Urothelium cell line (cell line): Measurements from ENCODE around the gene ASCL2.

Experiments
- DNase-seq: peaks from one replicate; pipeline ENCODE4 v3.0.0; 2011; ENCODE audit warnings: low spot score, mixed read lengths
- FAIRE-seq: peaks from 2 replicates; lab custom pipeline; 2011; peaks lifted over from hg19 to GRCh38; lab: Jason Lieb, UNC

The ASCL2 gene

DNA sequence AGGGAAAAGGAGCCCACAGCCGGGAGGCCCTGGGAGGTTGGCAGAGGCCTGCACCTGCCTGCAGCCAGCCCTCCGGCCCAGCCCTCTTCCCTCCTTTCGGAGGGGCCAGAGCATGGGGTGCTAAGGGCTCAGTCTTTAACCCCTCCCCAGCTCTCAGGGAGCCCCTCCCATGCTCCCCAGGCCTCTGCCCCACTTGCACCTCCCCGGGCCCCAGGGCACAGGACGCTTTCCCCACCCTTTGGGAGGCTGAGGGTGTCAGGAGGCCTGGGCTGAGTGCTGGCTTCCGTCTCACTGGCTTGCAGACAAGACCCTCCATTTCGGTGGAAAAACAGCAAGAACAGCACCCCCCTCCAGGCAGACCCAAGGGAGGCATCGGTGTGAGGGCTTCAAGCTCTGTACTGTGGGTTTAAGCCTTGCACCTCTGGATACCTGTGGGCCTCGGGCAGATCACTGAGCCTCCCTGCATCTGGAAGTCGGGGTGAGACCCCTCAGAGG is 7.3 kb downstream of the ASCL2 start:
- no peak for FAIRE-seq
- no peak for DNase-seq

DNA sequence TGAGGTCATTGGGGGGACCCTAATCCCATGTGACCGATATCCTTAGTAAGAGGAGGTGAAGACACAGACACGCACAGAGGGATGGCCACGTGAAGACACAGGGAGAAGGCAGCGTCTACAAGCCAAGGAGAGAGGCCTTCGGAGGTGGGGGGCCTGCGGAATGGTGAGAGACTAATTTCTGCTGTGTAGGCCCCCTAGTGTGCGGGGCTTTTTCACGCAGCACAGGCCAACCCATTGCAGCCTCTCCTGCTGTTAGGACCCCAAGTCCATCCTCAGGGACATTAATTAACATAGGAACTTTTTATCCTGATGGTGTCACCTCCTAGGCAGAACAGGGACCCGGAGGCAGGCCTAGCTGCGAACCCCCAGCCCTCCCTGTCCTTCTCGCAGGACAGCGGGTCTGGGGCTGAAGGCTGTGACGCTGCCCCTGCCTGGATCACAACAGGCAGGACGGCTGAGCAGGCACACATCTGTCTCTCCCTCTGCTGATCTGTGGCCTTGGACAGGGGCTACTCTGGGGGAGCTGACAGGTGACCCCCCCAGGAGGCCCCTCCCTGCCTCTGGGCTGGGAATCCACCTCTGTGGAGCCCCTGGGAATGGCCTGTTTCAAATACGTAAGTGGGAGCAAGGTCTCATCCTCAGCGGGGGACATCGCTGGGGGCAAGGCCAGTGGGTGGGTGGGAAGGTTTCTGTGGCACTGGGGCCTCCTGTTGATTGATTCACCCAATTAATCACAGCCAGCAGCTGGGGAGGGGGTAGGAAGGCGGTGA is 7.9 kb downstream of the ASCL2 start:
- FAIRE-seq (no peak), DNase-seq (no peak)

DNA sequence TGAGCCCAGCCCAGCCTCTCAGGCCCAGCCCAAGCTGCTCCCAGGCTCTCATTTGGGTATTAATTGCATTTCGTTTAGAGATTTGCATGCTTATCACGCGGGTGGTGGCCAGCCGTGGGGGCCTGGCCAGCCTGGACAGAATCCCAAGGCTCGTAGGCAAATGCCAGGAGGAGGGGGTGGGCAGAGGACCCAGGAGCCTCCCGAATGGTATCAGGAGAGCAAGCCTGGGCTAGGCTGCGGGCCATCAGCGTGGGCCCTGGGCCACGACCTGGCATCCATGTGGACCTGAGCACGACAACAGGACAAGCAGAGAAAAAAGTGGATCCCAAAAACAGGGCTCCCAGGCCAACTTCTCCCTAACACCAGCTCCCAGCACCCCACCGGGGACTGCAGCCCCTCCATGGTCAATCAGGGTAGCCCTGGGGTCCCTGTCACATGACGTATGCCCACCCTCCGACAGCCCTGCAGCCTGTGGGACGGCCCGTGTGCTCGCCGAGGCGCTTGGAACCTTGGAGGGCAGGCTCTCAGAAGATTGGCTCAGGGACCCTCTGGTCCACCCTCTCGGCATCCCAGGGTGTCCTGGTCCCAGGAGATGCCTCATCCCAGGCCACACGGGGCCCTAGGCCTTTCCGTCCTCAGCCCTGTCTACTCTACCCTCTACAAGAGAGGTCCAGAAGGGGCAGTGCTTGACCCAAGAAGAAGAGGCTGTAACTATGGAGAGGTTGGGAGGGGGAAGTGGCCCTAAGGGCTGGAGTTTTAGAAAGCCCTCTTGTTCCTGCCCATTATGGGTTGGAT is 8.8 kb downstream of the ASCL2 start:
- DNase-seq (no peak), FAIRE-seq (no peak)

DNA sequence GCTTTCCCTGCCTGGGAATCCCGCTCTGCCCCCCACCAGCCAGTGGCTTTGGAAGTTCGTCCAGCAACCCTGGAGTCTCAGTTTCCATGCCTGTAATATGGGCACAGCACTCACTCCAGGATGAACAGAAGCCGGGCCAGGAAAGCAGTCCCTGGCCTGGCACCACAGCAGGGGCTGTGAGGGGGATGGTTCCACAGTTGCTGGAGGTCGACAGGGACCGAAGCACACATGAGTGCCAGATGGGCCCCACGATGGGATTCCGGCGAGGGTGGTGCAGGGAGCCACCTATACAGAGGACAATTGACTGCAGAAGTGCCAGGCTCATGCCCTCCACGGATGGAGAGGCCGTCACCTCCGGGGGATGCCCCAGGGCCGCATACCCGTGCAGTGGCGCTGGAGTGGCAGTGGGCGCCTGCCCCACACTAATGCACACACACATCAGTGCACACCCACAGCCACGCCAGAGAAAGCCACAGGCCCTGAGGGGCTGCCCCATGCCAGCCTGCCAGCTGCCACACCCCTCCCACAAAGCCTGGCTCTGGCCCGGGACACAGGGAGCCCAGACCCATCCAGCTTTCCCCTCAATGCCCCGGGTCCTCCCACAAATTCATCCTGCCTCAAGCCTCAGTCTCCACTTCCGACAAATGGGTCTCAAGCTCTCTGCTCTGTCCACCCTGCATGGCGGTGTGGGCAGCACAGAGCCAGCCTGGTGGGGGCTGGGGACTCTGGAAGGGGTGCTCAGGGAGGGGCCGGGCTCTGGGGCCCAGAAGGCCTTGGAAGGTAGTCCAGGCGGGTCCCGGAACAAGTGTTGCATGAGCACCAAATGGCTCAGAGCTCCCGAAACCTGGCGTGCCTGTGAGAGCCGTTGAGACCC is 9.7 kb downstream of the ASCL2 start:
- no peak for FAIRE-seq
- DNase-seq = no peak

DNA sequence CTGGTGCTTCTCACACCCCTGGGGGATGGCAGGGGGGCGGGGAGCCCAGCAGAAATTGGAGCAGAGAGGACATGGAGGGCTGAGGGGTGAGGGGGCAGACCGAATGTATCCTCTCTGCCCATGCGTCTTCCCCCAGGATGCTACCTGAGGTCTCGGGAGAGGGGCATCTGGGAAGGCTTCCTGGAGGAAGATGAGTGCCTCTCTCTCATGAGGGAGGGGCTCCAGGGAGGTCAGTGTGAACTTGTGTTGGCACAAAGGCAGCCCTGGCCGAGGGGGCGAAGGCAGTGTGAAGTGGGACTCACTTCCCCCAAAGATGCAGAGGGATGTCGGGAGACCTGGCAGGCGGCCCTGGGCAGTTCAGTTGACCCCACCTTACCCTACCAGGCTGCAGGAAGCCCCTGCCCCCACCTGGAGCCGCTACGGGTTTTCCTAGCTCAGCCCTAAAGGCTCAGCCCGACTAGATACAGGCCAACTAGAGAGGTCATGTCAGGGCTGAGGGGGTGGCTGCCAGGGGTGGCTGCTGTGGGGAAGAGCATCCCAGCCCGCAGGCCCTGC is 10.4 kb downstream of the ASCL2 start:
- DNase-seq (no peak), FAIRE-seq (no peak)

DNA sequence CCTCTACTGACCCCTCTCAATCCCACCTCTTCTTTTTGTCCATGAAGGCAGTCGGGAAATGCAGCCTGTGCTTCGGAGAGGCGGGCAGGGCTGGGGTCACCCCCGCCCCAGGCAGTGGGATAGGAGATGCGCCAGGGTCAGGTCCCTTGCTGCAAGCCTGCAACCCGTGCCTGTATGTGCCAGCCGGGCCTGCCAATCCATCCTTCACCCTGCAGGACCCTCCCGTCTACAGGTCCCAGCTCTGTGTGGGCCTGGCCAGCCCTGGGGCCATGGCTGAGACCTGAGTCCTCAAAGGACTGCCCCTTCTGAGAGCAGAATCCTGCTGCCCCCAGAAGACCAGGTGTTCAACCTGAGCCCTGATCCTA is 10.9 kb downstream of the ASCL2 start:
- FAIRE-seq (no peak), DNase-seq (no peak)

DNA sequence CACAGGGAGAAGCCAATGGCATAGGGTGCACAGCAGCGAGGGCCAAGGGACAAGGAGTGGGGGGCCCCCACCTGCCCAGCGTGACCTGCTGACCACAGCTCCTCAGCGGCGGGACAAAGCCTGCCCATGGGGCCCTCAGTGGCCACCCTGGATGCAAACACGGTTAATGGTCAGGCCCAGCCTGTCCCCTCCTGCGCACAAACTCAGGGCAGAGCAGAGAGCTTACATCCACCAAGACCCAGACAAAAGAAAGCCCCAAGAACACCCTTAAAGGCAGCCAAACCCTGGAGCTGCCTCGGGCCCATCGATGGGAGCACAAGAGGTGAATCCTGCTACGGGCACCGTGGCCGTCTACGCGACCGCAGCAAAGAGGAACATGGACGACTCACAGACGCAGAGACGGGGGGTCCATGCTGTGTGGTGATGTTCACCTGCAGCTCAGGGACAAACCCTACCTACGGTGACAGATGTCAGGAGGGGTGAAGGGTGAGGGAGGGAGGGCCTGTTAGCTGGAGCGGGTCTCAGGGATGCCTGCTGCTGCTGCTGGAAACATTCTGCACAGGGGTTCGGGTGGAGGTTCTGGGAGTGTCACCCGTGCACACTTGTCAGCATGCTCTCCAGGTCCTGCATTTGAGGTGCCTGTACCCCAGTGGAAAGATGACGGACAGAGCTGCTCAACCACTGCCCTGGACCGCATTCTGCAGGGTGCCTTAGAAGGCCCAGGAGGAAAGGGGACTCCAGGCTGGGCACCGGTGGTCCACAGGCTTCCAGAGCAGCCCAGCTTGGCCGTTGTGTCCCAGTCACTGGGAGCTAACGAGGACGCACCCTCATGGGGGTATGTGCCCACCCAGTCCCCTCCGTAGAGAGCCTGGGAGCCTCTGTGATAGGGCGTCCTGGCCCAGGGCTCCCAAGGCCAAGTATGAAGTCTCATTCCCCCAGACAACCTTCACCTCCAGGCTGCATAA is 11.6 kb downstream of the ASCL2 start:
- FAIRE-seq (no peak), DNase-seq (no peak)

DNA sequence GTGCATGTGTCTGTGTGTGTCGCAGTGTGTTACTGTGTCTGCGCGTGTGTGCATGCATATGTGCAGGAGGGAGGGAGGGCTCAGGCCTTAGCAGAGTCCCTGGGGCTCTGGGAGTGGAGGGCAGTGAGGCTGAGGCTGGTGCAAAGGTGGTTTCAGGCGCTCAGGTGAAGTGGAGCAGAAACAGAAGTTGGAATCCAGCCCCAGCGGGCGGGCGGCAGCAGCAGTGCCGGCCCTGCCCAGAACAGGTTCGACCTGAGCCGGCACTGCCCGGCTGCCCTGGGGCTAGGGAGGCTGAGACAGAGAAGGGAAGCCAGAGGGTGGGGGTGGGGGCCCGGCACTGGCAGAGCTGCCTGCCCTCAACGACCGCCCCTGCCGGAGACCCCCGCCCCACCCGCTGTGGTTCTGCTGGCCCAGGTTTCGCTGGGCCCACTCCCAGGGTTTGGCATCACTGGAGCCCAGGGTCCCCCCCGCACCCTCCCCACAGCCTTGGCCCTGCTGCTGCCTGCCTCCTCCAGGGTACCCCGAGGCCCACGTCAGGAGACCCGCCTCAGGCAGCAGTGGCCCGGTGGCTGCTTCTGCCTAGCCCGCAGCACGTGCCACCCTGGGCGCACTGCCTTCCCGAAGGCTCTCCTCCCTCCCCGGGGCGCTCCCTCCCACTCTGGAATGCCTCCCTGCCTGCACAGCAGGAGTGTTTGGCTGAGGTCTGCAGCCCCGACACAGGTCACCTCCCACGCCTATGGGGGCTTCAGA is 13.3 kb downstream of the ASCL2 start:
- DNase-seq (no peak), FAIRE-seq (no peak)

DNA sequence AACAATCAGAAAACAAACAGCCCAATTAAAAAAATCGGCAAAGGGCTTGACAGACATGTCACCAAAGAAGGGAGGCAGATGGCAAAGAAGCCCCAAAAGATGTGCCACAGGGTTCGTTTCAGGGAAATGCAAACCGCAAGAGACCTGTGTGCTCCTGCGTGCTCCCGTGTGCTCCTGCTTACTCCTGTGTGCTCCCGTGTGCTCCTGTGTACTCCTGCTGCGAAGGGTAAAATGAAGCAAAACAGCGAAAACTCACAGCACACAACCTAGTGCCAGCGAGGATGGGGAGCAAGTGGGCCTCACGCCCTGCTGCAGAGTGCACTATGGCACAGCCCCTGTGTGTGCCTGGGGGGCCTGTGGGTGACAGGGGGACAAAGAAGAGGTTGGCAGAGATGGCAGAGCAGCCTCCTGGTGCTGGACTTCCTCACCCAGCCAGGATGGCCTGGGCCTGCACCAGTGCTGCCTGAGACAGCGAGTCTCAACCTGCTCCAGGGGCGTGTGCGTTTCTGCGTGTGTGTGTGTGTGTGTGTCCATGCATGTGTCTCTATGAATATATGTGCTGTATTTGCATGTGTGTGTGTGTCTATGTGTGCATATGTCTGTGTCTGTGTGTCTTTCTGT is 14.0 kb downstream of the ASCL2 start:
- no peak for FAIRE-seq
- no peak for DNase-seq

DNA sequence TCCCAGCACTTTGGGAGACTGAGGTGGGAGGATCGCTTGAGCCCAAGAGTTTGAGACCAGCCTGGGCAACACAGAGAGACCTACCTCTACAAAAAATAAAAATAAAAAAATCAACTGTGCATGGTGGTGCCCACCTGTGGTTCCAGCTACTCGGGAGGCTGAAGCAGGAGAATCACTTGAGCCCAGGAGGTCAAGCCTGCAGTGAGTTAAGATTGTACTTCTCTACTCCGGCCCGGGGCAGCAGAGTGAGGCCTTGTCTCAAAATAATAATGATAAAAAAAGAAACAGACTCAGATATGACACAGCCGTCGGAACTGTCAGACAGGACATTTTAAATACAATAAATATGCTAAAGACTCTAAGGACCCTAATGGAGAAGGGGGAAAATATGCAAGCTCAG is 18.4 kb downstream of the ASCL2 start:
- no peak for FAIRE-seq
- no peak for DNase-seq

DNA sequence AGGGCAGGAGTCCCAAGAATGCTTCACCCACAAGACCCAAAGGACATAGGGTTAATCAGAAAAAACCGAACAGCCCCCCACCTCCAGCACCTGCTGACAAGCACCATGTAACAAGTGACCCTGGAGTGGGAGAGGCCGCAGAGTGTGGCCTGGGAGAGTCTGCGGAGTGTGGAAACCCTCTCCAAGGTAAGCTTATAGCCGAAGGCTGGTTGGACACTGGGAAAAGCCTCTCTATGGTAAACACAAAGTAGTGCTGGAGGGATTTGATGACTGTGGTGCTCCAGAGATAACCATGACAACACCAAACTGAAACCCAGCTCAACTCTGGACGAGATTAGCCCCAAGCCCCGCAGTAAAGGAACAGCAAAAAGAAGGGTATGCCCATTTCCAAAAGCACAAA is 19.2 kb downstream of the ASCL2 start:
- FAIRE-seq = no peak
- no peak for DNase-seq

DNA sequence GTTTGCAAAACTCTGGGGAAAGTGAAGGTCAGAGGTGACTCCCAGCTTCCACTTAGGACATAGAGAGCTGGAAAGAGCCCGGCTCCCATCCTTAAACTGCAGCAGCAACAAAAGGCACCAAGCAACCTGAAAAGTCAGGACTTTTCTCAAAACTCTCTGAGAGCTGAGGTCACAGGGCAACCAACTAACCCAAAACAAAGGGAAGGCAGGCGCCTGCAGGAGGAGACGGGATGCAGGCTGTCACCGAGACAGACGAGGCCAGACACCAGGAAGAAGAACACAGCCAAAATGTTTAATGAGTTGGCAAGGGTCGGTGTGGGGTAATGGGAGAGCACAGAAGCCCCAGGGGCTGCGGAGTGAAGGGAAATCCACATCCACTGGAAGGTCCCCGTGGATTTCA is 19.9 kb downstream of the ASCL2 start:
- FAIRE-seq = no peak
- DNase-seq = no peak

DNA sequence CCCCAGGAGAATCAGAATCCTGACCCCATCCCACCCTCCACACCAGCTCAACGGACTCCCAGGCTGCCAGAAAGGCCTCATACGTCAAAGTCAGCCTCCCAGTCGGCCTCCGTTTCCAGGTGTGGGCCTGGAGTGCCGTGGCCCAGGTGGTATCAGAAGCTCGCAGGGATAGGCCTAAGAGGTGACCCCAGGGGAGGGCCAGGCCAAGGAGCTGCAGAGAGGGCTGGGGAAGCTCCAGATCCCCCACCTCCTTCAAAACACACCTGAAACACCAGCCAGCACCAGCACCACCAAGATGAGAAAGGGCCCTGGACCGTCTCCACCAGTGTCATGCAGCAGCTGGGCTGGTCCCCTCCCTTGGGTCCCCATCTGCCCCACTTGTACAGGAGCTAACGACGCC is 20.3 kb downstream of the ASCL2 start:
- FAIRE-seq = no peak
- no peak for DNase-seq

DNA sequence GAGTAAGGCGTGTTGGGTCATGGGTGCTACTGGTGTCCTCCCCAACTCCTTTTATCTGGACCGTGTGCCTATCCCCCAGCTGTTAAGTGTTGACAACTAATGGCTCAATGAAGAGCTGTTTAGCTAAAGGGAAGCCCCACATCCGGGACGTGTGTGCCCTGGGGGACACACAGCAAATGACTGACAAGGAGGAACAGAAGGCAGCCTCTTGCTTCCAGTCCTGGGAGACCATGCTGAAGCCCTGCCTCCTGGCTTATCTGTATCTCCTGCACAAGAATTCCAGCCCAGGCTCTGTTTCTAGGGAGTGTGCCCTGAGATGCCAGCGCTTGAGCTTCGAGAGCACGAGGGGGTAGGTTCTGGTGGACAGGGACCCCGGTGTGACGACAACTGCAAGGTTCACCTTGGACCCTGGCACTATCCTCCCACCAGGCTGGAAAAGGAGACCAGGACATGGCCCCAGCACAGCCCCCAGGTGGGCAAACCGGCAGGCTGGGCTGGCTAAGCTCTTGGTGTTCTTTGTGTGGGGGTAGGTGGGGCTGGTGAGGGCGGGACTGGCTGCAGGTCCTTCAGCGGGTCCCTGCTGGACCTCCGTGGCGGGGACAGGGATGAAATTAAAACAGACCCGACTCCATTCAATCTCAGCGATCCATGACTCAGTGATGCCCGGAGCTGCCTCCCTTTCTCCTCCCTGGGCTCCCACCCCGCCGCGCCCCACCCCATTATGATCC is 21.0 kb downstream of the ASCL2 start:
- no peak for FAIRE-seq
- DNase-seq = no peak

DNA sequence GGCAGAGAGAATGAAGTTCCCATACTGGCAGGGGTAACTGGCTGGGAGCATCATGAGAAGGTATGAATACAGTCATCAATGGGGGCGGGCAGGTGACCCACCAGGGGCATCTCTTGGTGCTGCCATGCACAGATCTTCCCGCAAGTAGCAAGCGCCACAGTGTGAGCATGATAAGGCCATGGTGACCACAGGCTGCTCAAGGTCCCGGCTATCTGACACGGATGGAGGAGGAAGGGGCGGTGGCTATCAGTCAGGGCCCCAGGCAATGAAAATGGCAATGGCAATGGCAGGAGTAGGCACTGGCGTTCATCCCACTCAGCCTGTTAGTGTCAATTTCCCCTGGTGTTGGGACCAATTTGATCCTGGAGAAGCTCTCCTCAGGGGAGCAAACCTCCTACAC is 21.6 kb downstream of the ASCL2 start:
- DNase-seq (no peak), FAIRE-seq (no peak)

DNA sequence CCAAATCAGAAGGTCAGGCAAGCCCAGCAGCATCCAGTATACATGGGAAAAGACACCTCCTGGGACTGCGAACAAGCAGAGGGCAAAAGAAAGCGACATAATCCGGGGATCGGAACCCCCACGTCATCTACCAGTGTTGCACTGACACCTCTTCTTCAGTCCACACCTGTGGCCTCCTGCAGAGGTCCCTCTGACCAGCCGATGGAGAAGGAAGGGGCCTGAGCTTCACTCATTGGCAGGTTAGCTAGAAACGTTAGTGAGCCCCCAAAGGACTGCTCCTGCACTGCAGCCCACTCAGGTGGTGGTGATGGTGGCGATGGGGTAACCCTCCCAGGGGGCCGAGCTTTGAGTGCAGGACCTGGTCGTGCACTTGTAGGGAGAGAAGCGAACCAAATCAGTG is 22.1 kb downstream of the ASCL2 start:
- FAIRE-seq = no peak

DNA sequence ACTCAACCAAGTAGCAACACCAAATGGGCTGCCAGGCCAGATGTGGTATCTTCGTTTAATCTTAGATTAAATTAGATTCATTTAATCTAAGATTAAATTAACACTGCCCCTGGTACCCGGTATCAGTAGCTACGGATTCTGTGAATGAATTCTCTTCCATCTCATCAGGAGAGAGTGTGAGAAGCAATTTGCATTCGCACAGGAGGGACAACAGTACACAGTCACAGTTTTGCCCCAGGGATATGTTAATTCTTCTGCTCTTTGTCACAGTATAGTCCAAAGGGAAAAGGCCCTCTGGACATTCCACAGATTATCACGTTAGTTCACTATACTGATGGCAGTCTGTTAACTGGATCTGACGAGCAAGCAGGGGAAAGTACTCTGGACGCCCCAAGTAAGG is 22.9 kb downstream of the ASCL2 start:
- no peak for DNase-seq
- no peak for FAIRE-seq

More for the DNA sequence above, 22.1 kb downstream of the ASCL2 start:
- DNase-seq = no peak

DNA sequence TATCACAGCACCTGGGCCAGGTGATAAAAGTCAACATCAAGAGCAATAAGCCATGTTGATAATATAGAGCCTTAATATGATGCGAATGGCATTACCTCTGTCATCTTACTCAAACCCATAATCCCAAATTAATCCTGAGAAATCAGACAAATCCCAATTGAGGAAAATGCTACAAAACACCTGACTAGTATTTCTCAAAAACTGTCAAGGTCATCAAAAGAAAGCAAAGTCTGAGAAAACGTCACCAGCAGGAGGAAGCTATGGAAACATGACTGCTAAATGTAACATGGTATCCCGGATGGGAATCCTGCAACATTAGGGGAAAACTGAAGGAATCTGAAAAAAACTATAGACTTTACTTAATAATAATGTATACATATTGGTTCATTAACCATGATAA is 29.6 kb downstream of the ASCL2 start:
- FAIRE-seq (no peak), DNase-seq (no peak)
